GM19023 (cell line): ENCODE data around the gene SLIT3.

Source experiments
- ATAC-seq: cut with Tn5 transposase; IDR thresholded peaks from one replicate; pipeline ENCODE4 v1.9.1; 2021; ENCODE audit warnings: mild to moderate bottlenecking, moderate library complexity; ENCODE audit not compliant: unreplicated experiment

Gene SLIT3

GRCh38 chr5:169009123-169009522, 291.8 kb downstream of the SLIT3 start:
- ATAC-seq = no peak

DNA sequence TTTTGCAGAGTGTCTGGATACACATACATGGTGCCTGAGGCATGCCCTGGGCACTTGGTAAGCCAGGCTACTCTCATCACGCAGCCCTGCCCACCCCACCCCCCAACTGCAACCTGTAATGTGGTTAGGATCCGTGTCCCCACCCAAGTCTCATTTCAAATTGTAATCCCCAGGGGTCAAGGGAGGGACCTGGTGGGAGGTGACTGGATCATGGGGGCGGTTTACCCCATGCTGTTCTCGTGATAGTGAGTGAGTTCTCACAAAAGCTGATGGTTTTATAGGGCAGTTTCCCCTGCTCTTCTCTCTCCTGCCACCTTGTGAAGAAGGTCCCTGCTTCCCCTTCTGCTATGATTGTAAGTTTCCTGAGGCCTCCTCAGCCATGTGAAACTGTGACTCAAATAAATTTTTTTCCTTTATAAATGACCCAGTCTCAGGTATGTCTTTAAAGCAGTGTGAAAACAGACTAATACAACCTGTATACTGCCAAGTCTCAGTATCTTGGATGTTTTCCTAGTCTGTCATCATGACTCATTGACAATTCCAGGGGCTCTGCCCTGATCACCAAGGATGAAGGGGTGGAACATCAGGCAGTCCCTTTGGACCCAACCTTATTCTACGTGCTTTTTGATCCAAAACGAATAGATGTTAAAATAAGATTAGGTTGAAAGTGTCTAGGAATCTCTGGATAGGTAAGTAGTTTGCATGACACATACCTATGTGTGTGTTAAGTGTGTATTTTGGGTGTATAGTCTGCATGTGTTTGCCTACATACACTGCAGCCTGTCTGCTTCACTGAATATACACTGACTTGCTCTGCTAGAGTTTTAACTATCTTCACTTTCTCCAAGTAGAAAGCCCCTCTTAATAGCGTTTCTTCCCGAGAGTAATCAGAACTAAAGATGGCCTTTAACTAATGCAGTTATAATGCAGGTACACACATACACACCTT, 293.8 kb downstream of the SLIT3 start:
- ATAC-seq = no peak

GRCh38 chr5:169004551-169004950, 296.4 kb downstream of the SLIT3 start:
- ATAC-seq = no peak

- ATAC-seq = no peak
Measured at GRCh38 chr5:169003721-169004541, 297.0 kb downstream of the SLIT3 start.

DNA sequence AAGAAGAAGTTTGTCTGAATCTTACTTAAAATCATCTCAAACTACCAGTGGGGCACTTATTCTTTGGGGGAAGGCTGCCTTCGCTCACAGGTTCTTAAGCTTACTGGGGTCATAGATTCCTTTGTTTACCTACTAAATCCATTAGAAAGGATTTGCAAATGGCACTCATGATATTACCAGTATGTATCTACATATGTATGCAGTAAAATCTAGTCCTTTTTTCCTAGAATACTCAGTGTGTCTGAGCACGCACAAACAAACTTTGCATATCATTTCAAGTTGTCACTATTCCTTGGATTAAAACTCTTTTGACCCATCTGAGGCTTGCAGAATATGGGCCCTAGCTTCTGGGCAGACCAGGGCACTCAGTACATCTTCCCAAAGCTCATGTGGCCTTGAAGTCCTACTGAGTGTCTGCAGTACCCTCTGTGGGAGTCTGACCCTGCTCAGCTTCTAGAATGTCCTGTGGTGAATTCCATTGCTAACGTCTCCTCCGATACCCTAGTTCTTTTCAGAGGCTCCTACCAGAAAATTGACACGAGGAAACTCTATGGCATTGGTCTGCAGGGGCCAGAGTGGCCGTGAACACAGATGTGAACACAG, 297.9 kb downstream of the SLIT3 start:
- no peak for ATAC-seq

GRCh38 chr5:169001394-169001793, 299.5 kb downstream of the SLIT3 start:
- ATAC-seq = no peak

- ATAC-seq = no peak
Measured at GRCh38 chr5:168995024-168995423, 305.9 kb downstream of the SLIT3 start.

- no peak for ATAC-seq
Measured at GRCh38 chr5:168992687-168993086, 308.3 kb downstream of the SLIT3 start.

GRCh38 chr5:168992016-168992415, 308.9 kb downstream of the SLIT3 start:
- no peak for ATAC-seq

DNA sequence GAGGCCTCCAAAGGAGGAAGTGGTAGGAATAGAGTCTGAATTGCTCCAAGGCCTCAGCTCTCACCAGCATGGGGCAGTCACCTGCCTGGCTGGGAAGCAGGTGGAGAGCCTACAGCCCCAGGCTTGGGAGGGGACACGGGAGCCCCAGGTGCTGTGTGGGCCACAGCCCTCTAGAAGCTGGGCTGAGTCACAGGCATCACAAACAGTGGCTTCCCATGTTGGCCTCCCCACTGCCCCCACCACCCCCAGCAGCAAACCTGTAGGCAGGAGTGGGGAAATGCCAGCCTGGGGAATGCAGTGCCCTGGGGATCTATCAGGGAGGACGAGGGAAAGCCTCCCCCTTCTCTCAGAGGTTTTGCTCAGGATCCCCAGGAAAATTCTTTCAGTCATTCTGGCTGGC, 309.6 kb downstream of the SLIT3 start:
- ATAC-seq = no peak

DNA sequence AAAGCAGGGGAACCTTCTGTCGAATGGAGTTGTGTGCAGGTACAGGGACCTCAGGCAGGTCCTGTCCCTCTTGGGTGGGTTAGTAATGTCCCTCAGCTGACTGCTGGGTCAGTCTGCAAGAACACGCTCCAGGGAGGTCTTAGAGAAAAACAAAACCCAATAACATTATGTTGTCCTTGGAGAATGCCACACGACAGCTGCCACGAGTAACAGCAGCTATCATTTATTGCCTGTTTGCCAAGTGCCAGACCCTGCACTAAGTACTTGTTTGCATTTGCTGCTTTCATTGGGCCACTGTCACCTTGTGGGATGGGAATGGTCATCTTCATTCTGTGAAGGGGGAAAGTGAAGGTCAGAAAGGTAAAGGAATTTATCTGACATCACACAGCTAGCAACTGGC, 310.3 kb downstream of the SLIT3 start:
- ATAC-seq = no peak

DNA sequence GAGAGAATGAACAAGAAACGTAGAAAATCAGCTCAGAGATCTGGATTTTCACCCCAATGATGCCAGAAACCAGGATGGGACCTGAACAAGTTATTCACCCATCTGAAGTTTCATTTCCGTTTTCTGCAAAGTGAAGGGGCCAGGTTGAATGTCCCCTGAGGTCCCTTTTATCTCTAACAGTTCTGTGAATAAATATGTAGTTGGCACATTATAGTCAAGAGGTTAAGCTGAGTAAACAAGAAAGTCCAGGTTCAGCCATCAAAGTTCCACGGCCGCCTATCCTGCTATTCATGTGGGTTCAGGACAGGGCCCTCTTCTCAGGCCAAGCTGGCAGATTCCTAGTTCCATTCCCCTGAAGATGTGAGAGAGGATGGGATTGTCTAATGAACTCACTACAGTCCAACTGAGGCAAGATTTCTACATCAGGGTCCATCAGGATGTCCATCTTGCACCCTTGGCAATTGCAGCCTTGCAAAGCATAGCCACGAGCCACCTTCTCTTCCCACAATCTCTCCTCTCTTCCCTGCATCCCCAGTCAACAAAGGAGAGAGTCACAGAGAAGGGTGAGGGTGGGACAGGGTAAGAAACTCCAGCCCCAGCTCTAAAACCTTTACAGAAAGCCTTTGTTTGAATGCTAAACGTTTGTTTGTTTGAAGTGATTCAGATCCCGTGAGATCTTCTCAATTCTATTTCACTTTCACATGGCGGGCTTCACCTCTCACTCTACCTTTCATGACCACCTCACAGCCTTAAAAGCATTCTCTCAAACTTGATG, 311.0 kb downstream of the SLIT3 start:
- no peak for ATAC-seq

DNA sequence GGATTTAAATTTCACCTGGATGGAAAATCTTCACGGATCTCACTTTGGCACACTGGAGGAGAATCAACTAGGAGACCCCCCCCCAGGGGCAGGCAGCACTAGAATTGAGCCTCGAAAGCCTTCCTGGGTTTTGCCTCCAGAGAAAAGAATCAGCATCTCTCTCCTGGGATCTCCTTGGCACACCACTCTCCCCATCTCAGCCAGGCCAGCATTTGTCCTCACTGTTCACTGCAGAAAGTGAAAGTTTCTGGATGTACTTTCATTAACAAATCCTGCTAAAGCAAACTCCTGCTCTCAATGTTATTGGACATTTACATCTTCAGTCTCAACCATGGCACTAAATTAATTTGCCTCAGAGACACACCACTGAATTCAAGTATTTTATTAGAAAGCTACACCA, 312.2 kb downstream of the SLIT3 start:
- no peak for ATAC-seq

GRCh38 chr5:168987543-168988300, 313.2 kb downstream of the SLIT3 start:
- no peak for ATAC-seq

DNA sequence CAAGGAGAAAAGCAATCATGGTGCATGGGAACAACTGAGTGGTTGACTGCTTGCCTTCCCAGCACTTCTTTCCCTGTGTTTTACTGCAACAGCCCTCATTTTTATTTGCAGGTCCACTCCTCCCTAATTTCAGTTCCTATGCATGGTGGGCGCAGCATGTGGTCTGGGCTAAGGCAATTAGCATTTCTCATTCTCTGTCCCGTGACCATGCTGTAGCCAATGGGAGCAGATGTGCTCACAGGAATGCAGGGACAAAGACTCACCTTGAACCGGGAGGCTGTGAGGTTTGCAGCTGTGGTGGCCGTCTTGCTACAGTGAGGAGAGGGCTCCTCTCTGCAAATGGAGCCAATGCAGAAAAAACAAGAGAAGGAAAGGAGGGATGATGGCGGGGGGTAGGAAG, 315.5 kb downstream of the SLIT3 start:
- ATAC-seq = no peak

- no peak for ATAC-seq
Measured at GRCh38 chr5:168984135-168984675, 316.7 kb downstream of the SLIT3 start.

DNA sequence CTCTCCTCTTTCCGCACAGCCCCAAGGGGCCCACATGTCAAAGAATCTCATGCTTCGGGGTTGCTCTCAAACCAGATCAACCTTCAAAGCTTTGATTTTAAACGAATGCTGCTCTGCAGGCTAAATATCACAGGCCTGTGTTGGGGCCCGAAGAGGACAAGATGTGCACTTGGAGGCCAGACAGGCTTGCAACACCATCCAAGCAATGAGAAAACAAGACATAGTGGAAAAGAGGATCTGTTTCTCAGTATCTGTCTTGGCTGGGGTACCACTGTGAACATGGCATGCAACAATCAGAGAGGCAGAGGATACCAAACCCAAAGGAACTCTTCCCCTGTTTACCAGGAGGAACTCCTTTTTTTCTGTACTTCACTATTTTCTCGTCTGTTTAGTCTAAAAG, 321.8 kb downstream of the SLIT3 start:
- ATAC-seq = no peak

DNA sequence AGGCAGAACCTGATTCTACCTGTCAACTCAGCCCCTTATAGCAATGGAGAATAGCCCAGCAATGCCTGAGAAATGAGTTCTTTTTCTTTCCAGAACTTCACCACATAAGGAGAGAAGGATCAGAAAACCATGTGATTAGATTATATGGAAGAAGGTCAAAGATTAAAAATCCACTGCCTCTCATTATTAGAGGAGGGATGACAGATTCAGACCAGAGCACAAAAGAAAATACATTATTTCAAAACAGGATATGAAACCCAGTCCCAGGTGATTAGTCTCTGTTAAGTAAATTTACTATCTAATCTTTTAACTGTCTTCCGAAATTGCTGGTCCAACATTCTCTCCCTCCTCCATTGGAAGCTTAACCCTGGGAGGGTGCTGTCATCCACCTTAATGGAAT, 322.4 kb downstream of the SLIT3 start:
- ATAC-seq = no peak

DNA sequence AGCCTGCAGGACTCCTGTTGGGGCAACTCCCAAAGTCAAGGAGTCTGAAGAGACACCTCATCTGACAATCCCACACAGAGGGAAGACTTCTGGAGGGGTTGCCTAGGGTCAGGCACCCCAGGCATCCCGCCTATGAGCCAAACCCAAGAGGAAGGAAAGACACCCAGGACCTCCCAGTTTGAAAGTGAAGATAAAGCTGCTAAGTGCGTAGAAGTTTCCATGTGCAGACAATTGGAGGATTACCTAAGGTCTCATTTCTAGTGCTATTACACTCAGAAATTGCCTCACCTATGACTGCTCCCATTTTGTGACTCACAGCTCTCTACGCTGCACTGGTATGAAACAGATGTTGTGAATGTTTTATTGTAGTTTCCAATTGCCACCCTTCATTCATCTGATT, 322.9 kb downstream of the SLIT3 start:
- ATAC-seq = no peak
